Liver (tissue), 3 donors: ENCODE results near the gene GP1BB.

ENCODE experiments used
- YY1 ChIP-seq: IDR thresholded peaks from 2 replicates; pipeline ENCODE4 v1.6.1; 2016; ENCODE audit warnings: antibody characterized with exemption, mild to moderate bottlenecking
- TF ChIP-seq, protein P1 (sequence below): fragments of 150-350 bp; IDR thresholded peaks from 2 replicates; pipeline ENCODE4 v1.5.1; 2017; ENCODE audit warnings: improper control_type of control experiment, low read depth, low read length; ENCODE audit not compliant: missing input control
- TF ChIP-seq, protein P2 (sequence below): IDR thresholded peaks from 2 replicates; pipeline ENCODE4 v1.6.1; 2016; ENCODE audit warnings: antibody characterized with exemption, mild to moderate bottlenecking
- TF ChIP-seq, protein P3 (sequence below): IDR thresholded peaks from 2 replicates; pipeline ENCODE4 v1.6.1; 2016; ENCODE audit warnings: antibody characterized with exemption
- donor health status: healthy.
- donor health status: healthy.

DNA sequence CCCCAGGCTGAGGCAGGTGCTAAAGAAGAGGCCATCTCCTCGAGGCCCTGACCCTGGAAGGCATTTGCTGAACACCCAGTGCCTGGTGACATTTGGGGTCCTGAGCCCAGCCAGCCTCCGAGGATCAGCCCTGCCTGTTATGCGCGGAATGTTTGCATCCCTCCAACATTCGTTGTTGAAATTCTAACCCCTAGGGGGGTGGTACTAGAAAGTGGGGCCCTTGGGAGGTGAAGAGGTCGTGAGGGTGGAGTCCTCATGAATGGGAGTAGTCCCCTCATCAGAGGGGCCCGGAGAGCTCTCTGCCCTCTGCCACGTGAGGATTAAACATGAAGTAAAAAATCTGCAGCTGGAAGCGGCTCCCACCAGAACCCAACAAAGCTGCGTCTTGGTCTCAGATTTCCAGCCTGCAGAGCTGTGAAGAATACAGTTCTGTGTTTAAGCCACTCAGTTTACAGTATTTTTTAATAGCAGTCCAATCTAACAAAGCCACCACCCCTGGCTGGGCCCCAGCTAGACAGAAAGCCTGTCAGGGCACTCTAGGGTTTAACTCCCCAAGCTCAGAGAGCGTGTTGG is 44.3 kb upstream of the GP1BB start:
- TF ChIP-seq, protein P1, sequence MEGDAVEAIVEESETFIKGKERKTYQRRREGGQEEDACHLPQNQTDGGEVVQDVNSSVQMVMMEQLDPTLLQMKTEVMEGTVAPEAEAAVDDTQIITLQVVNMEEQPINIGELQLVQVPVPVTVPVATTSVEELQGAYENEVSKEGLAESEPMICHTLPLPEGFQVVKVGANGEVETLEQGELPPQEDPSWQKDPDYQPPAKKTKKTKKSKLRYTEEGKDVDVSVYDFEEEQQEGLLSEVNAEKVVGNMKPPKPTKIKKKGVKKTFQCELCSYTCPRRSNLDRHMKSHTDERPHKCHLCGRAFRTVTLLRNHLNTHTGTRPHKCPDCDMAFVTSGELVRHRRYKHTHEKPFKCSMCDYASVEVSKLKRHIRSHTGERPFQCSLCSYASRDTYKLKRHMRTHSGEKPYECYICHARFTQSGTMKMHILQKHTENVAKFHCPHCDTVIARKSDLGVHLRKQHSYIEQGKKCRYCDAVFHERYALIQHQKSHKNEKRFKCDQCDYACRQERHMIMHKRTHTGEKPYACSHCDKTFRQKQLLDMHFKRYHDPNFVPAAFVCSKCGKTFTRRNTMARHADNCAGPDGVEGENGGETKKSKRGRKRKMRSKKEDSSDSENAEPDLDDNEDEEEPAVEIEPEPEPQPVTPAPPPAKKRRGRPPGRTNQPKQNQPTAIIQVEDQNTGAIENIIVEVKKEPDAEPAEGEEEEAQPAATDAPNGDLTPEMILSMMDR: no peak
- TF ChIP-seq YY1: no peak
- TF ChIP-seq, protein P2, sequence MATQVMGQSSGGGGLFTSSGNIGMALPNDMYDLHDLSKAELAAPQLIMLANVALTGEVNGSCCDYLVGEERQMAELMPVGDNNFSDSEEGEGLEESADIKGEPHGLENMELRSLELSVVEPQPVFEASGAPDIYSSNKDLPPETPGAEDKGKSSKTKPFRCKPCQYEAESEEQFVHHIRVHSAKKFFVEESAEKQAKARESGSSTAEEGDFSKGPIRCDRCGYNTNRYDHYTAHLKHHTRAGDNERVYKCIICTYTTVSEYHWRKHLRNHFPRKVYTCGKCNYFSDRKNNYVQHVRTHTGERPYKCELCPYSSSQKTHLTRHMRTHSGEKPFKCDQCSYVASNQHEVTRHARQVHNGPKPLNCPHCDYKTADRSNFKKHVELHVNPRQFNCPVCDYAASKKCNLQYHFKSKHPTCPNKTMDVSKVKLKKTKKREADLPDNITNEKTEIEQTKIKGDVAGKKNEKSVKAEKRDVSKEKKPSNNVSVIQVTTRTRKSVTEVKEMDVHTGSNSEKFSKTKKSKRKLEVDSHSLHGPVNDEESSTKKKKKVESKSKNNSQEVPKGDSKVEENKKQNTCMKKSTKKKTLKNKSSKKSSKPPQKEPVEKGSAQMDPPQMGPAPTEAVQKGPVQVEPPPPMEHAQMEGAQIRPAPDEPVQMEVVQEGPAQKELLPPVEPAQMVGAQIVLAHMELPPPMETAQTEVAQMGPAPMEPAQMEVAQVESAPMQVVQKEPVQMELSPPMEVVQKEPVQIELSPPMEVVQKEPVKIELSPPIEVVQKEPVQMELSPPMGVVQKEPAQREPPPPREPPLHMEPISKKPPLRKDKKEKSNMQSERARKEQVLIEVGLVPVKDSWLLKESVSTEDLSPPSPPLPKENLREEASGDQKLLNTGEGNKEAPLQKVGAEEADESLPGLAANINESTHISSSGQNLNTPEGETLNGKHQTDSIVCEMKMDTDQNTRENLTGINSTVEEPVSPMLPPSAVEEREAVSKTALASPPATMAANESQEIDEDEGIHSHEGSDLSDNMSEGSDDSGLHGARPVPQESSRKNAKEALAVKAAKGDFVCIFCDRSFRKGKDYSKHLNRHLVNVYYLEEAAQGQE: no peak
- TF ChIP-seq, protein P3, sequence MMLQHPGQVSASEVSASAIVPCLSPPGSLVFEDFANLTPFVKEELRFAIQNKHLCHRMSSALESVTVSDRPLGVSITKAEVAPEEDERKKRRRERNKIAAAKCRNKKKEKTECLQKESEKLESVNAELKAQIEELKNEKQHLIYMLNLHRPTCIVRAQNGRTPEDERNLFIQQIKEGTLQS: no peak
